HG03108 (cell line): ENCODE results near the gene GRWD1.
A peak's percentile ranks its signal among the peaks of the same experiment; 100 is the strongest.

Source experiments
- ATAC-seq: cut with Tn5 transposase; IDR thresholded peaks from one replicate; pipeline ENCODE4 v1.9.1; 2021; ENCODE audit warnings: moderate library complexity; ENCODE audit not compliant: unreplicated experiment

Gene GRWD1

DNA sequence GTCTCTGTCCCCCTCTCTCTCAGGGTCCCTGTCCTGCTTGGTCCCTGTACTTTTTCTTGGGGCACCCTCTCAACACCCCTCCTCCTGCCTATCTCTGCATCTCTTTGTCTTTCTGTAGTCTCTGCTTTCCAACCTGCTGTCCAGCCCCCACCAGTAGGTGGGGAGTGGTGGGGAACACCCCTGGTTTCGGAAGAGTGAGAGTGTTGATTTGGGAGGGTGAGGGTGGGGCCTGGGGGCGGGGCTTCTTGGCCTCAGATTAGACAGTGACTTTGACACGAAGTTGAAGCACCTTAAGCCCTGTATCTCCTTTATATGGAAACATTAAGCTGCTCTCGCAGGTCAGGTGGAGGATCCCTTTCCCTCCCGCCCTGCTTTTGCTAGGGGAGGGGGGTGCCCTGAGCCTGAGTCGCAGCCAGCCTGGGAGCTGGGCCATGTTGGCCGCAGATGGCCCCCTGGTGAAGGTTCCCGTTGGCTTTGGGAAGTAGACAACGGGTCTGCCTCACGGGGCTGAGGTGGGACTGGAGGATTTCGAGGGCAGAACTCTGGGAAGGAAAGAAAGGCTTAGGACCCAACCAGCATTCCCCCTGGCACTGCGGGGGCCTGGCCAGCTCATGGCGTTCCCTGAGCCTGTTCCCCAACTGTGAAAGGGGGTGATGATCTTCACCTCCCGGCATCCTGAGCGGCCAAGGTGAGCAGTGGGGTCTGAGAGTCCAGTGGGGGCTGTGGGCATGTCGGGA, 9.6 kb downstream of the GRWD1 start, which contains the start of gene KCNJ14:
TSS of gene KCNJ14 (plus strand) at position 404 of the 737 bp plus-strand sequence. CDS start 6,151 bp downstream, outside the sequence.
- no peak for ATAC-seq

DNA sequence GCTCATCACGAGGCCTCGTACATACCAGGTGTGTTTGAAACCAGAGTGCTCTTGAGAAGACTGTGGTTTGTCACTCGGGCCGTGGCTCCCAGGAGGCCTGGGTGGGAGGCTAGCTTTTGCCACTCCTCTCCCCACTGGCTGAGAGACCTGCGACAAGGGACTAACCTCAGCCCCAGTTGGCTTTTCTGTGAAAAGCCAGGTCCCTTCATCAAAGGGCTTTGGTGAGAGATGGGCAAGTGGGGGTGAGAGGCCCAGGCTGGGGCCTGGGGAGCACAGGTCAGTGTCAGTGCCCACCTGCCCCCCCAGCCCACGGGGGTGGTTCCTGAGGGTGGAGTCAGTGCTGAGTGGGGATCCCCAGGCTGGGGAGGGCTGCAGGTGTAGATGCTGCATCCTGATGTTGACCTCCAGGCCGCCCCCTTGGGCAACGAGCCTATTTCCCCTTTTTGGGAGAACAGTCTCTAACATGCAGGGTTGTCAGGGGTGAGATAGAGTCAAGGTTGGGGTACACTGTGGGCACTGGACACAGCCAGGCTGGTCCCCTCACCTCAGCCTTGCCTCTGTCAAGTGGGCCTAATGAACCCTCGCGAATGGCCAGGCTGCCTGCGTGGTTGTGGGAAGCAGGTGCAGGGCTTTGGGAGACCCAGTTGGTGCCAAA, 10.3 kb downstream of the GRWD1 start:
- ATAC-seq = no peak

DNA sequence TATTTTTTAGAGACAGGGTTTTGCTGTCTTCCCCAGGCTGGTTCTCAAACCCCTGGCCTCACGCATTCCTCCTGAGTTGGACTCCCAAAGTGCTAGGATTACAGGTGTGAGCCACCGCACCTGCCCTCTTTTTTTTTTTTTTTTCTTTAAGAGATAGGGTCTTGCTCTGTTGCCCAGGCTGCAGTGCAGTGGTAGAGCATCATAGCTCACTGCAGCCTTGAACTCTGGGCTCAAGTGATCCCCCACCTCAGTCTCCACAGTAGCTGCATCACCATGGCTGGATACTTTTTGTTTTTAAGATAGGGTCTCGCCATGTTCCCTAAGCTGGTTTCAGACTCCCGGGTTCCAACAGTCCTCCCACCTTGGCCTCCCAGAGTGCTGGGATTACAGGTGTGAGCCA, 11.1 kb downstream of the GRWD1 start:
- ATAC-seq = no peak

DNA sequence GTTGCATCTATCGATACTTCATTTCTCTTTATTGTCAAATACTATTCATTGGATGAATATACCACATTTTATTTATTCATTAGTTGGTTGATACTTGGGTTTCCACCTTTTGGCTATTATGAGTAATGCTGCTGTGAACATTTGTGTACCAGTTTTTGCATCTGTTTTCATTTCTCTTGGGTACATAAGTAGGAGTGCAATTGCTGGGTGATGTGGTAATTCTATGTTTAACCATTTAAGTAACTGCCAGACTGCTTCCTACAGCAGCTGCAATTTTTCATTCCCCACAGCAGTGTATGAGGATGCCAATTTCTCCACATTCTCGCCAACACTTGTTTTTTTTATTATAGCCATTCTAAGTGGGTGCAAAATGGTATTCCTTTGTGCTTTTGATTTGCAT, 12.2 kb downstream of the GRWD1 start:
- ATAC-seq = no peak

DNA sequence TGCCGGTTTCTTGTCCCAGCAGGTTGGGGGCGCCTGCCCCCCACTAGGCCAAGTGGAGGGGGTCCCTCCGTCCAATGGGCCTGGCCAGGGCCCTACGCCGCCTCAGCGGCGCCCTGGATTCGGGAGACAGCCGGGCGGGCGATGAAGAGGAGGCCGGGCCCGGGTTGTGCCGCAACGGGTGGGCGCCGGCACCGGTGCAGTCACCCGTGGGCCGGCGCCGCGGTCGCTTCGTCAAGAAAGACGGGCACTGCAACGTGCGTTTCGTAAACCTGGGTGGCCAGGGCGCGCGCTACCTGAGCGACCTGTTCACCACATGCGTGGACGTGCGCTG, 15.8 kb downstream of the GRWD1 start:
- ATAC-seq = no peak

DNA sequence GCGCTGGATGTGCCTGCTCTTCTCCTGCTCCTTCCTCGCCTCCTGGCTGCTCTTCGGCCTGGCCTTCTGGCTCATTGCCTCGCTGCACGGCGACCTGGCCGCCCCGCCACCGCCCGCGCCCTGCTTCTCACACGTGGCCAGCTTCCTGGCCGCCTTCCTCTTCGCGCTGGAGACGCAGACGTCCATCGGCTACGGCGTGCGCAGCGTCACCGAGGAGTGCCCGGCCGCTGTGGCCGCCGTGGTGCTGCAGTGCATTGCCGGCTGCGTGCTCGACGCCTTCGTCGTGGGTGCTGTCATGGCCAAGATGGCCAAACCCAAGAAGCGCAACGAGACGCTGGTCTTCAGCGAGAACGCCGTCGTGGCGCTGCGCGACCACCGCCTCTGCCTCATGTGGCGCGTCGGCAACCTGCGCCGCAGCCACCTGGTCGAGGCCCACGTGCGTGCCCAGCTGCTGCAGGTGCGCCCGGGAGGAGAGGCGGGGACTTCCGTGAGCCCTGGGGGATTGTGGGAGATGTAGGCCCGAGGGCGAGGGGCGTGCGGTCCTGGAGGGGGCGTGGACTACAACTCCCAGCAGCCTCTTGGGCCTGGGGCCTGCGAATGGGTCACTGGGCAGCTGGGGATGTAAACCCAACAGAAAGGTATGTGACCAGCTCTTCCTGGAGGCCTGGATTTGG, 16.3 kb downstream of the GRWD1 start:
- no peak for ATAC-seq

DNA sequence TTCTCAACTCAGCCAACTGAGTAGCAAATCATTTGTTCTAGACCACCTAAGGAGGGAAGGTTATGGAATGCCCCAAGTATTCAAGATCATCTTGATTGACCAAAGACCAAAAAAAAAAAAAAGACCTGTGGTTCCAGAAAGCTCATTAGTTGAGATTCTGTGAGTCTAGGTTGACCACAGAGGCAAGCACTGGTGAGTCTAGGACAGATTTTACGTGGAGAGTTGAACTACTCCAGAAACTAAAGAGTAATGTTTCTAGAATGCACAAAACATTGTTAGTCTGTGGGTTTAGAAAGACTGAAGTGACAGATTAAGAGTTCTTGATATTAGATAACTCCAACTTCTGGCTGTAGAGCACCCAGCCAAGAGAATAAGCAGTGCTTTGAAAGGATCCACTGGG, 19.4 kb downstream of the GRWD1 start:
- ATAC-seq = no peak

DNA sequence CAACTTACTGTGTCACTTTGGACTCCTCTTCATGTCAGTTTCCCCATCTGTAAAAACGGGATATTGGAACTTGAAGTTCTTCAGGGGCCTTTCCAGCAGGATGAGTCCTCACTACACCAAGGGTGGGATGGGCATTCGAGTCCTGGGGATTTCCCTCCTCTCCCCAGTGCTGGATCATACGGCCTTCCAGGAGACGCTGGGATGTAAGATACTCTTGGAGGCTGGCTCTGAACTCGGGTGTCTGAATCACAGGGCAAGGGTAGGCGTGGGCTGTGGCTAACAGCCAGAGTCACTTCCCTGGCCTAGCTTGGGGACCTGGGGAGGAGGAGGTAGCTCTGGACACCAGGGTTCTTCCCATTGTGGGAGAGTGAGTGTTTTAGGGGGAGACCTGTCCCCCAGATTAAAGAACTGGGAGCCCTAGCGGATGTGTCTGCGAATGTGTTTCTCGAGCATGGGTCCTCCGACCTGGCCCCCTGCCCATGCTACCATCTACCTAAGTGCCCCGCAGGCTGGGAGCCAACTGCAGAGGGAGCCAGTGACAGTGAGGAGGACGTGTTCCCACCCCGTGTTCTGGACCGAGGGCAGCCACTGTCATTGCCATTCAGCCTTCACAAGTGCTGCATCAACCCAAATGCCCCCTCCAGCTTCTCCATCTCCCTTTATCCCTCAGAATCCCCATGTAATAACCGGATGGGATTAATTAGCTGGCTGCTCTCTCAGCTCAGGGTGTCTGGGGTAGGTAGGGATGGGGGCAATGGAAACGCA, 21.0 kb downstream of the GRWD1 start:
- ATAC-seq = no peak

DNA sequence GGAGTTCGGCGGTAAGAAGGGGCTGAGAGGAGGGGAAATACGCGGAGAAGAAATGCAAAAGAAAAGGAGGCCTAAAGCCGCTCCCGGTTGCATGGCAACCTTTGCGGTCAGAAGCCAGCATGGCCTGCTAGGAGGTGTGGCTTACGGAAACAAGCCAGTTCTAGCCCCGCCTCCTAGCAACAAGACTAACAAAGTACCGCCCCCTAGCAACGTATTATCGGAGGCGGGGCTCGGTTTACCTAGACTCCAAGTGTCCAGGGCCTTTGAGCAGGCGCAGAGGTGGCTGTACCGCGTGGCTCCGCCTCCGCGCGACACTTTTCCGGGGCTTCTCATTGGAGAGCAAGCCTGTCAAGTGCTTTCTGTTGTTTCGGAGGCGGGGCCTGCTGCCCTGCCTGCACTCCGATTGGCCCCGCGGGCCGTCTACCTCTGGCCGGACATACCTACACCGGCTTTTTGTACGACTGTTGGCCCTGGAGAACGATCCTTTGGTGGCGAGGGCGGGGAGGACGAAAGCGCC, 23.0 kb downstream of the GRWD1 start:
- ATAC-seq = peak; percentile 89

DNA sequence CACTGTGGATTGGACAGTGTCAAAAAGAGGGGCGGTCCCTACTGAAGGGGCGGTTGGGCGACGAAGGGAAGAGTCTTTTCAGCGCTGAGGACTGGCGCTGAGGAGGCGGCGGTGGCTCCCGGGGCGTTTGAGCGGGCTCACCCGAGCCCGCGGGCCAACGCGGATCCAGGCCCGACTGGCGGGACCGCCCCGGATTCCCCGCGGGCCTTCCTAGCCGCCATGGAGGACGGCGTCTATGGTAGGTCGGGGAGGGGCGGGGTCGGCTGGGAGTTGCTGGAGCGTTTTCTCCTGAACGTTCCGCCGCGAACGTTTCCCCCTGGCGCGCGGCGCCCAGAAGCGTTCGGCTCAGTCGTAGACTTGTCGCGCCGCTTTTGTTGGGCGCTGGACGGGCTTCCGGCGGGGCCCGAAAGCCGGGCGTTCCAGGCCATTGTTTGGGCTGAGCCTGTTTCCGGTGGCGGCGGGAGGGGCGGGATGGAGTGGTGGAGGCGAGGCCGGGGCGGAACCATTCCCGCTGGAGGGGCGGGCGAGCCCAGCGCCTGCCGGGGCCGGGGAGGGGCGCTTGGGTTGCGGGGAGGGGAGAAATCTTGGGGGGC, 23.6 kb downstream of the GRWD1 start, which contains the start of gene CYTH2:
TSS of gene CYTH2 (plus strand) at position 81 of the 593 bp plus-strand sequence. CDS start at position 220, 139 bp downstream.
- peak; percentile 18 for ATAC-seq

DNA sequence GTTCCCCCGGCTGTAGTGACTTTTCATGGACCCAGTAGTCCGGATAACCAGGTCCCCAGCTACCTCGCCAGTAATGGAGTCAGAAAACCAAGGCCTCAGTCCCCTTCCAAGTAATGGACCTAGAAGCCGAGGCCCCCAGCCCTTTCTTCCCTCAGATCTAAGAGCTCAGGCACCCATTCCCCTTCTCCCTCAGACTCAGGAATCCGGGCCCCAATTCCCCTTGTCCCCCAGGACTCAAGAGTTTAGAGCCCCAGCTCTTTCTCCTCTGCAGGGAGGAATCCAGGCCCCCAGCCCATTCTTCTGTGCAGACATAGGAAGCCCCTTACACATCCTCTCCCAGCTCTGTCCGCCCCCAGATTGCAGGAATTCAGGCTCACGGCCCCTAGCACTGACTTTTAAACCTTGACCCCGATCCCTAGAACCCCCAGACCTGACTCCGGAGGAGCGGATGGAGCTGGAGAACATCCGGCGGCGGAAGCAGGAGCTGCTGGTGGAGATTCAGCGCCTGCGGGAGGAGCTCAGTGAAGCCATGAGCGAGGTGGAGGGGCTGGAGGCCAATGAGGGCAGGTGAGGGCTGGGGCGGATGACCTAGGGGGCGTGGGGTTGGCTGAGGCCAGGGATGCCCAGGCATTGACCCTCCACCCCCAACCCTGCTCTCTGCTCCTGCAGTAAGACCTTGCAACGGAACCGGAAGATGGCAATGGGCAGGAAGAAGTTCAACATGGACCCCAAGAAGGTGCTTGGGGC, 24.3 kb downstream of the GRWD1 start:
- ATAC-seq = no peak

DNA sequence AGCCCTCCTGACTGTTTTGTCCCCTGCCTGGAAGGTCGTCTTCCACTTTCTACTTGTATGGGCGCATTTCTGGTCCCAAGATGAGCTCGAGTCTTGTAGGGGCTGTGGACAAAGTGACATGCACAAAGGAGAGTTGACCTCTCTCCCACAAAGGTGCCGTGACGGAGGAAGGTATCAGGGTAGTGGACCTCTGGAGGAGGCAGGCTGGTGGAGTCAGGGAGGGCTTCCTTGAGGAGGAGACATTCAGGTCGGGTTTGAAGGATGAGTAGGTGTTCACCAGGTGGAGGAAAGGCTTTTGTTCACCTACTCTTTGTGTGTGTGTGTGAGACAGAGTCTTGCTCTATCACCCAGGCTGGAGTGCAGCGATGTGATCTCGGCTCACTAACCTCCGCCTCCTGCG, 25.1 kb downstream of the GRWD1 start:
- ATAC-seq = no peak

DNA sequence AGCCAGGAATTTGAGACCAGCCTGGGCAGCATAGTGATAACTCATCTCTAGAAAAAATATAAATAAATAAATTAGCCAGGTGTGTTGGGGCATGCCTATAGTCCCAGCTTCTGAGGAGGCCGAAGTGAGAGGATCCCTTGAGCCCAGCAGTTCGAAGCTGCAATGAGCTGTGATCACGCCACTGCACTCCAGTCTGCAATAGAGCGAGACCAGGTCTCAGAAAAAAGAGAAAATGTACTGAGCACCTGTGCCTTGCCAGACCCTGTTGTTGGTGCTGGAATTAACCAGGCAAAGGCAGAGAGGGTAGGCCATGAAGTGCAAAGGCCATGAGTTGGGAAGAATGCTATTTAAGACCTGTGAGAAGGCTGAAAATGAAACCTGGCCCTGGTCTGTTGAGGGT, 26.1 kb downstream of the GRWD1 start:
- no peak for ATAC-seq

DNA sequence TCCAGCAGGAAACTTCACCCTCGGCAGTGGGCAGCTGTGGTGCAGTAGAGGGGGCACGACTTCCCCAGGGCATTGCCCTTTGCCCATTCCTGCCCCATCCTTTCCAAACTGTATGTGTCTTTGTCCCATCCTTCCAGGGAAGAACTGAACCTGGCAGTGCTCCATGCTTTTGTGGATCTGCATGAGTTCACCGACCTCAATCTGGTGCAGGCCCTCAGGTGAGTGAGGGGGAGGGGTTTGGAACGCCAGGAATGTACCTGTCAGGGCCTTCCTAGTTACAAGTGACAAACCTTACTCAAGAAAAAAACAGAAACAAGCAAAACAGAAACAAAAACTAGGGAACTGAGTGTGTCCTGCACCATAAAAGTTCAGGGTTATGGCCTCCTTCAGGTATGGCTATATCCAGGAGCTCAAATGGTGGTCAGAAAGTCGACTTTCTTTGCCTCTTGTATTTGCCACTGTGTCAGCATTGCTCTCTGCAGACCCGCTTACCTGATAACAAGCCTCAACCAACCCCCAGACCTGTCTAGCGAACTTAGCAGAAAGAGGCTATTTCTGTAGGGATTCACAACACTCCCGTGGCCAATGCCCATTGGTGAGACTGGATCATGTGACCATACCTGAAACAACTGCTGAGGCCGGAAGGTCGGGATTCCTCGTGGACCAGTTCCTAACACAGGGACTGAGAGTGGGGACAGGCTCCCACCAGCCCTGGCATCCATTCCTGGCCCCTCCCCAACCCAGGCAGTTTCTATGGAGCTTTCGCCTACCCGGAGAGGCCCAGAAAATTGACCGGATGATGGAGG, 27.6 kb downstream of the GRWD1 start:
- no peak for ATAC-seq

DNA sequence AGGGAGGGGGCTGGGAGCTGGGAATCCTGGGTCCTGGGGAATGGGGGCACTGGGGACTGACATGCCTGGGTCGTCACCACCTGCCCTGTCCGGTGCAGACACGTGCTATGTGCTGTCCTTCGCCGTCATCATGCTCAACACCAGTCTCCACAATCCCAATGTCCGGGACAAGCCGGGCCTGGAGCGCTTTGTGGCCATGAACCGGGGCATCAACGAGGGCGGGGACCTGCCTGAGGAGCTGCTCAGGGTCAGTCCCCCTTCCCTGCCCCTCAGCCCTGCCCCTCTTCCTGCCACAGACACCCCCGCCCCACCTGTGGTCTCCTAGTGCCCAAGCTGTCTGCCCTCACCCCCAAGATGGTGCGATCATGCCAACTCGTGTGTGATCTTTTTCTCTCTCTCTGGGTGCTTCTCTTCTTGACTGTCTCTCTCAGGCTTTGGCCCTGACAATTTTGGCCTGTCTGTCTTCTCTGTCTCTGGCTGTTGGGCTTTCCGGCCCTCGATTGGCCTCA, 28.4 kb downstream of the GRWD1 start:
- ATAC-seq = no peak

DNA sequence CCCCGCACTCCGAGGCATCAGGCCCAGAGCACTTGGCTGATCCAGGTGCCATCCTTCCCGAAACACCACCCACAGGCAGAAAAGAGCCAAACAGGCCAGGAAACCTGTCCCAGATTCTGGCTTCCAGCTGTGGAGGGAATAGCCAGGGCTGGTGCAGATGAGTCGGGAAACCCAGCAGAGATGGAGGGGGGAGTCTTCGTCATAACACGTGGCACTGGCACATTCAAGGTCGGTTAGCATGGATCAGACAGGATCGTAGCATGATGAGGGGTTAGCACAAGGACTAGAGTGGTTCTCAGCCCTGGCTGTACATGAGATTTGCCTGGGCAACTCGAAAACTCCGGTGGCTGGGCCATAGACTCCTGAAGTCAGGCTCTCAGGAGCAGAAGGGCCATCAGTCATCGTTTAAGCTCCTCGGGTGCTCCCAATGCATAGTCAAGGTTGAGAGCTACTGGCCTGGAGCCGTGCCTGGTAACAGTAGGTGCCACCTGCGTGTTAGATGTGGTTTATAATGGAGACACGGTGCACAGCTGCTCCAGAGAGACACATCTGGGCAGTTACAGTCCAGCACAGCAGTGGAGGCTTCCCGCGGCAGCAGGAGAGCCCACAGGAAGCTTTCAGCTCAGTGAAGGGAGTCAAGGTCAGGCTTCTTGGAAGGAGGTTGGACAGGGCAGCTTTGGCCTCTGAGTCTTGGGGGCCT, 29.7 kb downstream of the GRWD1 start:
- no peak for ATAC-seq

DNA sequence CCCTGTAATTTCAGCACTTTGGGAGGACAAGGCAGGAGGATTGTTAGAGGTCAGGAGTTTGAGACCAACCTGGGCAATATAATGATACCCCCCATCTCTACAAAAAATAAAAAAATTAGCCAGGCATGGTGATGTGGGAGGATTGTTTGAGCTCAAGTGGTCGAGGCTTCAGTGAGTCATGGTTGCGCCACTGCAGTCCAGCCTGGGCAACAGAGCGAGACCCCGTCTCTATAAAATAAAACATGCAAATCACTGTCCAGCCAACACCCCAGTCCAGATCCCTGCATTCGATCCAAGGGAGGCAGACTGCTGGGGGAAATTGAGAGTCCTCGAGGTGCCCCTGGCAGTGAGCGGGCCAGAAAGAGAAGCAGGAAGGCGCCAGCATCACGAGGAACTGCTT, 30.4 kb downstream of the GRWD1 start:
- no peak for ATAC-seq

DNA sequence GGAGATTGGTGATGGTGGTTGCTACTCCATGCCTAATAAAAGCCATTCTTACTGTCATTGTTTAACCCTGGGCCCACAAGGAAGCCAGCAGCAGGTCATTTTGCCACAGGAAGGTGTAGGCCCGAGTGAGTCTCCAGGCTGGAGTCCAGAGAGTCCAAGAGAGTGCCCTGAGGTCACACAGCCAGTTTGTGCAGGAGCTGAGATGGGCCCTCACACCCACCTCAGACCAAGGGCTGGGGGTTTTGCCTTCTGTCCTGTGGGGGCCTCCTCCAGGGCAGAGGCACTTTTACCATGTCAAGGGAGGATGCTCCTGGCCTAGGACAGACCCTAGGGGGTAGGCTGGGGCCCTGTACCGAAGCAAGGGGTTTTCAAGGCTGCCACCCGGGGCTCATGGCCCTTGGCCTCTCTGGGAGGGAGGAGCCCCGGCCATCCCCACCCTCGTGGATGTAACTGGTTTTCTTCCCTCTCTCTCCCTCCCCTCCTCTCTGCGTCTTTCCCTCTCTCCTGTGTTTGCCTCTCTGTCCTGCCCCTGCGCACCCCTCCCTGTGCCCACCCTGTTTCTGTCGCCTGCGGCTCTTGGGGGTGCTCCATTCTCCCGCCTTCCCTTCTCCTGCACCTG, 31.4 kb downstream of the GRWD1 start:
- ATAC-seq = no peak
